GM21528 (cell line): ENCODE measurements around the gene TEDC1.
"Not testable (repeated sequence)": the region's sequence is repeated elsewhere in the genome, so short reads cannot be mapped to it uniquely, and the experiment has no call there.

Experiments used
- ATAC-seq: cut with Tn5 transposase; IDR thresholded peaks from one replicate; pipeline ENCODE4 v1.9.1; 2021; ENCODE audit warnings: mild to moderate bottlenecking, moderate library complexity; ENCODE audit not compliant: unreplicated experiment, low FRiP score

The TEDC1 gene

DNA sequence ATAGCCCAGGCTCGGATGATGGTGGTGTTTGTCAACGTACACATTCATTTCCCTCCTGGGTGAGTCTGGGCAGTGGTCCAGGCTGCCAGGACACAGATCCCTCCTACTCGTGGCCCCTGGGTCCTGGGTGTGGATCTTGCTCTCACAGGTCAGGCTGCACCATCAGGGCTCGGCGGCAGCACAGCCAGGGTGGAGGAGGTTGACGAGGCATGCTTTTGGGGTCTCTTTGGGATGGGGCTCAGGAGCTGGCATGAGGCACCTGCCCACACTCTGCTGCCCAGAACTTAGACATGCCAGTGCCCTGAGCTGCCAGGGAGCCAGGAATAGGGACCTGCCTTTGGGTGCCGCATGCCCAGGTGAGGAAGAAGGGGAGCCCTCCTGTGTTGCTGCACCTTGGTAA is 45.0 kb downstream of the TEDC1 start:
- no peak for ATAC-seq

DNA sequence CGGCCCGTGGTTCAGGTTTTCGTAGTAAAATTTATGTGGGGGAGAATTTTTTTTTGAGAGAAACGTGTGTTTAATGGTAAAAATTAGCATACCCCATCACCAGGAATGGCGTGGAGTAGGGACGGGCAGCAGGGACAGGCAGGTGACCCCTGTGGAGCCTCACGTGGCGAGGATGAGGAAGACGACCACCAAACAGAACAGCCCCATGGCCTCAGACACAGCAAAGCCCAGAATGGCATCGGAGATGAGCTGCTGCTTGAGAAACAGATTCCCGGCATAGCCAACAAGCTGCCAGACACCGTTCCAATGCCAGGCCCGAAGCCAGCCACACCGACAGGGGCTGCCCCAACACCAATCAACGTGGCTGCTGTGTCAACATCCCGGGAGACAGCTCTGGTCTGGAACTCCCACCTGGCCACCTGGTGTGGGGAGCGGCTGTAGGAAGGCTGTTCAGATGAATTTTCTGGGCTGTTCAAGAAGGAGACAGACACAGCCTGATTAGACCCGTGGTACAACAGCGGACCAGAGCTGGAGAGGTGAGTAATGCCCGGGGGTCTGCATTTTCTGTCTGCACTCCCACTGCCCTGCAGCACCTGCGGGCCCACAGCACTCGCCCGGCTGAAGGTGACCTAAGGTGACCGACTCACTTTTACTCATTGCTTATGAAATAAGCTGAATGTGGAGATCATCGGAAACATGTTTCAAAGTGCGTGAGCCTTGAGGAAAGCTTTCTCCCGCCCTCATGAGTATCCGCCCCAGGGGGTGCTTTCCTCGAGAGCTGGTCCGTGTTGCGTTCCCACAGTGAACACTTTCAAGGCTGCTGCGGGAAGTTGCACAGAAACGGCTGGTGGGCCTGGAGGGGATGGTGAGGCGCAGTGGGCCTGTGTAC is 45.9 kb downstream of the TEDC1 start:
- ATAC-seq, result no peak

DNA sequence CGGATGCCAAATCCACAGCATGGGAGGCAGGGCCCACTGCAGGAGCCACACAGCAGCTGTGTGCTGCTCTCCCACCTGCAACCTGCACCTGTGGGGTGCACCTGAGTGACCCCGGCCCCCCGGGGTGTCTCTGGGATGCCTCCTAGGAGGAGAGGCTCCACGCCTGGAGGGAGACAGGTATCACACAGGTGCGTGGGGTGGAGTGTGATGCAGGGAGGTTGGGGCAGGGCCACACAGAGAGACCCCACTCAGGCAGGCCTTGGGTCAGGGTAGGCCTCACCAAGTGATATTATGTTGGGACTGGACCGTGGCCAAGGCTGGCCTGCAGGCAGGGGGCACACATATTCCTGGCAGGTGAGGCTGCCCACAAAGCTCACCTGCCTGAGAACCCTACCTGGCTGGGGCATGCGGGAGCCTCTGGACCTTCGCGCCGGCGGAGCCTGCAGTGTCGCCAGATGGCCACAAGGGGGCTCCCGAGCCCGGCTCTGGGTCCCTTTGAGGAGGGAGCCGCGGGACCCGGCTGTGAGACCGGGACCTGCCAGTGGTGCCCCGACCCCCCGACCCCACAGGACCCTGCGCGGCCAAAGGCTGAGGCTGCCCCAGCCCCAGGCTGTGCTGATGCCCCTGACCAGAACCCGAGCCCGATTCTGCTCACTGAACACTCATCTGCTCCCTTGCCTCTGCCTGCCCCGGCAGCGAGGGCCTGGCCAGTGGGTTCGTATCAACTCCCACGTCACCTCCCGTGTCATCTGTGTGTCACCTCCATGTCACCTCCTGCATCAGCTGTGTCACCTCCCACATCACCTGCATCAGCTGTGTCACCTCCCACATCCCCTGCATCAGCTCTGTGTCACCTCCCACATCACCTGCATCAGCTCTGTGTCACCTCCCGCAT is 46.8 kb downstream of the TEDC1 start:
- no peak for ATAC-seq

DNA sequence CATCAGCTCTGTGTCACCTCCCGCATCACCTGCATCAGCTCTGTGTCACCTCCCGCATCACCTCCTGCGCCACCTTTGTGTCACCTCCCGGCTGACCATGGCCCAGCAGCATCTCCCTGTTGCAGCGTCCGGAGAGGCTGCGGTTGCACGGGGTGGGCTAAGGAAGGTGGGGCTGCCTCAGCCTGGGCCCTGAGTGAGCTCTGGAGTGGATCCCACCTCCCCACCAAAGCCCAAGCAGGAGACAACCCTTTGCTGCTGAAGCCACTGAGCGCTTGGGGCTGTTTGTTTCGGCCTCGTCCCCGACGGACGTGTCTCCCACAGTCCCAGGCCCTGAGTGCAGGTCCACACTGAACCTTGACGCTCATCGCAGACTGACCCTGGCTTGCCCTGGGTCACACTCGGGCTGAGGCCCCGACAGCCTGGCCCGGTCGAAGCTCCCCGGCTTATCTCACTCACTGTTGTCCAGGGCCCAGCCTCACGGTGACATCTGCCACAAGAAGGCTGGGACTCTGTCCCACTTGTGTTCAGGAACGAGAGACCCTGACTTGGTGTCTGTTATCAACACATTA is 47.5 kb downstream of the TEDC1 start:
- no peak for ATAC-seq

DNA sequence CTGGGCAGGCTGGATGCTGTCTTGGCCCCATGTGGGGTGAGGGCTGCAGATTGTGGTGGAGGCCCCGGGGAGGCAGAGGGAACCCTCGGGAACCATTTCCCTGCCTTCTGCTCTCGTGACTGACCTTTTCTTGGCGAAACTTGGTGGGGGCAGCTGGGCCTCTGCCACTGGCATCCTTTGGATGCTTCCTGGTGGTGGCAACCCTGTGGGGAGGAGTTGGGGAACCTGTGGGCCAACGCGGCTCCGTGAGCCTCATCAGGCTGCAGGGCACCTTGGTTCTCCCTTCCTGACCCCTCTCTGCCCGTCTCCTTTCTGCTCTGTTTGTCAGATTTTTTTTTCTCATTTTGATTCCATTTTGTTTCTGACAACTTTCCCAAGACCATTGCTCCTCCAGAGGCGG is 49.8 kb downstream of the TEDC1 start:
- no peak for ATAC-seq

DNA sequence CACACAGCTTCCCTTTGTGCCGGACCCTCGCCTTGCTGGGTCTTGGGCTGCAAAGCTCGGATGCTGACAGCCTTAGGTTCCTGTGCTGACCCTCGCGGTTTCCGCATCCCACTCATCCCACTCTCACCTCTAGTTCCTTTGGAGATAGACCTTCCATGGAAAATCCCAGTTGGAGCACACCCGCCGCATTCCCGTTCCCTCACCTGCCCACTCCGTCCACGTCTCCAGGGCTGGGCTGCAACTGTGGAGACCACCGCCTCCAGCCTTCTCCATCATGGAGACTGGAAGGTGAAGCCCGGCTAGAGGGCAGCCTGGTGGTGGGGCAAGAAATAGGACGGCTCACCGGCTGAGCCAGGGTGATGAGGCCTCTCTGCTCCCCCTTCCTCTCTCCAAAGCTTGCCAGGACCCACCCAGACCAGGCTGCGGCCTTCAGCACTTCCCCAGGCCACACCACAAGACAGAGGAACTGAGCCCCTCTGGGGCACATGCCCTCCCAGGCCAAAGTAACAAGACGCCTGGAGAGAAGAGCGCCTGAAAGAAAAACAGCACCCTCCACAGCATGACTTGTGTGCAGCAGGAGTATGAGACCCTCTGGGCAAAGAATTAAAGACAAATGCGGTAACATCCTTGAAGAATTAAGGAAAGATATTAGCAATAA is 50.3 kb downstream of the TEDC1 start:
- ATAC-seq, result no peak

DNA sequence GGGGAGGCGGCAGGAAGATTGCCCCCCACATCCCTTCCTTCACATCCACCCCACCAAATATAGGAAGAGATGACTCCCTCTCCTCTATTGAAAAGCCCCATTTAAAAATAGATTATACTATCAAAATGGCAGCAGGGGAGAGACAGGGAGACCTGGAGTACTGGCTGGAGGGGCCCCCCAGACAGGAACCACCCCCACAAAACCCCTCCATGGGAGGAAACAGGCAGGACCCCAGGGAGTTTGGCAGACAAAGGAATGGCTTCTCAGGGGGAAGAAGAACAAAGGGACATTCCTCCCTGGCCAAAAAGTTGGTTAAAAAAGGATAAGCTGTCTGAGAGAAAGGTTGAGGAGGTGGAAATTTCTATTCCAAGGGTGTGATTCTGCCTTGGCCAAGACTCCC is 54.6 kb downstream of the TEDC1 start:
- not testable (repeated sequence) for ATAC-seq

DNA sequence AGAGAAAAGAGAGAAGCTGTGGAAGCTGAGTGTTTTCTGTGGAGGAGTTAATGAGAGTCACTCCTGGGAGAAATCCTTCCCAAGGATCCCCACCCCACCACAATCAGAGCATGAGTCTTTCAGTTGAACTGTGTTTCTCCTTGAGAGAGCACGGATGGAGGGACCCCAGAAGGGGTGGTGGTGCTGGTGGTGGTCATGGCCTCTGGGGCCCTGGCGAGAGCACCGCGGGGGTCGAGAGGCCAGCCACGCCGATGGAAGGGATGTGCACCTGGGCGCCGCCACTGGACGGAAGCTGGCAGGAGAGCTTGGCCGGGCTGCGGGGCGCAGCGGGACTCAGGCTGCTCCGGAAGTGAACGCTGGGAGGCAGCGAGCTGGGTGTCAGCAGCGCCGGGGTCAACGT is 55.4 kb downstream of the TEDC1 start:
- not testable (repeated sequence) for ATAC-seq

DNA sequence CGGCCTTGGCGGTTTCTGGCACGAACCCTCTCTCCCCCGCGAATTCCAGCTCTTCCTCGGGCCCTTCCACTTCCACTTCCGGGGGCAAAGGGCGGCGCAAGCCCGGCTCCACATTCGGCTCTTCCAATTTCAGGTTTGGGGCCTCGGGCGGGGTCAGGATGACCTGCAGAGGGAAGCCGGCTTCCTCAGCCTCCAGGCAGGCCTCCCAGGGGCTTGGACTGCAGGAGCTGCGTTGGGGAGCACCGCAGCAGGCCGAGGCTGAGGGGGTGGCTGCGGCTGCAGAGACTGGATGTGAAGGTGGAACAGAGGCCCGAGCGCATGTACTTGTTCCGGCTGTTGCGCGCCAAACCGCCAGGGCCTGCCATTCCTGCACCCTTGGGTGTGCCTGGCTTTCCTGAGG is 56.0 kb downstream of the TEDC1 start:
- ATAC-seq, result not testable (repeated sequence)

DNA sequence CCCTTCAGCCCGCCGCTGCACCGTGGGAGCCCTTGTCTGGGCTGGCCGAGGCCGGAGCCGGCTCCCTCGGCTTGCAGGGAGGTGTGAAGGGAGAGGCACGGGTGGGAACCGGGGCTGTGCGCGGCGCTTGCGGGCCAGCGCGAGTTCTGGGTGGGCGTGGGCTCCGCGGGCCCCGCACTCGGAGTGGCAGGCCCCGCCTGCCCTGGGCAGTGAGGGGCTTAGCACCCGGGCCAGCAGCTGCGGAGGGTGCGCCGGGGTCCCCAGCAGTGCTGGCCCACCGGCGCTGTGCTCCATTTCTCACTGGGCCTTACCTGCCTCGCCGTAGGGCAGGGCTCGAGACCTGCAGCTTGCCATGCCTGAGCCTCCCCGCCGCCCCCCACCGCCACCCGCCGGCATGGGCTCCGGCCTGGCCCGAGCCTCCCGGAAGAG is 56.7 kb downstream of the TEDC1 start:
- no peak for ATAC-seq
